Posterior vena cava (tissue), 2 donors: Measurements from ENCODE around the gene TBC1D2B. TPM values are rescaled to one million over a fixed set of nuclear protein-coding genes. Genes with fewer than 3 reads are reported as not detected.

ENCODE experiments used
- DNase-seq: peaks from one replicate; pipeline ENCODE4 v3.0.0-alpha.2; 2020; ENCODE audit warnings: low spot score
- intact Hi-C, 2 donors: fragments of 100-400 bp; cut with DNase I; formaldehyde crosslinking; loops; one replicate each; pipeline versions ENCODE4 v1.14.1 to v1.14.2; 2022 to 2023
- total RNA-seq, 2 donors: library from RNA; stranded (reverse); fragmentation: NEBNext Ultra II Directional; extraction: Animal tissue kit (Norgen Biotek cat#: 25700); gene quantifications; one replicate each; pipeline ENCODE4 v1.2.1, GENCODE V29; 2021
- donor health status: DM: yes; HTN: yes; CAD: no.
- donor health status: DM: yes; HTN: yes; CAD: no.

Gene TBC1D2B
- total RNA-seq, 2 donors from 2014 or later: 46.5 to 57.9 TPM

DNA sequence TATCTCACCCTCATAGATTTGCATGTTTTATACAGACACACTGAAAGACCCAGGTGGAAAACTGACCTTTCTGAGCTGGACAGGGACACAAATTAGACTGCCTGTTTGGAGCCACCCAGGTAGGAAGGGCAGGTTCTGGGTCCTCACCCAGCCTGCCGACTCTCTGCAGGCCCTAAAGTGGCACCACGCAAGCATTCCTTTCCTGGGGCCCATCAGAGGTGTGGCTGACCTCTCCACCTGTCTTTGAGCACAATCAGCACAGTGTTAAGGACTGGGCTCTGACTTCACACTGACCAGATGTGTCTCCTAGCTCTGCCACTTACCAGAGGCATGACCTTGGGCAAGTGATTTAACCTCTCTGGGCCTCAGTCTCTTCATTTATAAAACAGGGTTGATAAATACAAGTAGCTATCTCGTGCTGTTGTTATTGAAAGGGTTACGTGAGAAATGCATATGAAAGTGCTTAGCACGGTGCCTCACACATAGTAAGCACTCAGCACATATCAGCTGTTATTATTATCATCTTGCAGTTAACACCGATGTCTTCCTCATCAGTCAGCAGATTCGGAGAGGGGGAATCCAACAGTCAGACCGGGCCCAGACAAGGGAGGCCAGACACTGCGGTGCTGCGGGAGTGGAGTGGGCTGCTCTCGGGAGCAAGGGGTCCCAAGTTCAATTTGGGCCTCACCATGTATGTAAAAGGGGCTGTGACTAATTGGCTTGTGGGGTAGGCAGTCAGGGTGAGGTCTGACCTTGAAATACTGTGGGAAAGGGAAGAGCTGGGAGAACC, 2.0 kb upstream of the TBC1D2B start:
- DNase-seq: no peak
- intact Hi-C loops: loop anchor here in 1 of 2 donors (5.0 kb wide), 1 partner anchor 72 kb away; no protein-coding TSS in a partner anchor

DNA sequence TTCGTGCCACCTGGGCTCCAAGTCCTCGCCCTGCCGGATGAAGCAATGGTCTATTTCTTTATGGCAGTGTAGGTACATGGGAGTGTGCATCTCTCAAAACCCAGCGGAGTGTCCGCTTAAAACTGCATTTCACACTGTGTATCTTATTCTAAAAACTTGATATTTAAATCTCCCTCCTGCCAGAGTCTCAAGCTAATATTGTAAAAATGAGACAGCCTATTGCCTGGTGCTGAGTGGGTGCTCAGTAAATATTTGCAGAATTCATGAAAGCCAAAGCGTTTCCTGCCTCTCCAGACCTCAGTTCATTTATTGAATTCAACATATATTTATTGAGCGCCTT, 330 bp upstream of the TBC1D2B start:
- intact Hi-C loops: loop anchor here in 1 of 2 donors (5.0 kb wide), 1 partner anchor 71 kb away; no protein-coding TSS in a partner anchor
- DNase-seq: no peak

DNA sequence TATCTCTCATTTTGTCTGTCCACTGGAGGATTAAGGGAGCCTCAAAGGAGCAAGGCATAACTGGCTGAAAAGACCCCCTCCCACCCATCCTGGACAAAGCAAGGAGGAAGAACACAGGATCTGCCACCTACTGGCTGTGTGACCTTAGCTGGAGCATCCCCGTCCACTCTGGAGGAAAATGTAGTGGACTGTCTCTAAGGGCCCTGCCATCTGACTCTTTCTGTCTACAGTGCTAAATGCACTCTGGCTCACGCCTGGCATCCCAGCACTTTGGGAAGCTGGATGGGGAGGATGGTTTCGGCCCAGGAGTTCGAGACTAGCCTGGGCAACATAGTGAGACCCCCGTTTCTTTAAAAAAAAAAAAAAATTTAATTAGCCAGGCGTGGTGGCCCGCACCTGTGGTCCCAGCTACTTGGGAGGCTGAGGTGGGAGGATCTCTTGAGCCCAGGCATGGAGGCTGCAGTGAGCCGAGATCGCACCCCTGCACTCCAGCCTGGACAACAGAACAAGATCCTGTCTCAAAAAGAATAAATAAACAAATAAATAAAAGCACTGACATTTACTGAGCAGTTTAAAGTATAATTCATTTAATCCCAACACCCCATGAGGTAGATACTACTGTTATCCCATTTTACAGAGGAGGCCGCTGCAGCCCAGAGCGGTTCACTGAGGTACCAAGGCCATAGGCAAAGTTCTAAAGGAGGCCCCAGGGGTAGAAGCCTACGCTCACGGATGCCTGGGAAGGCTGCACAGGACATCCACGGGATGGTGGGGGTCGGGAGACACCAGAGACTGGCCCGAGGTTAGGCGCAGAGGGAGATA, 1.1 kb downstream of the TBC1D2B start:
- DNase-seq: no peak
- intact Hi-C loops: loop anchor here in 1 of 2 donors (5.0 kb wide), 1 partner anchor 69 kb away; no protein-coding TSS in a partner anchor

DNA sequence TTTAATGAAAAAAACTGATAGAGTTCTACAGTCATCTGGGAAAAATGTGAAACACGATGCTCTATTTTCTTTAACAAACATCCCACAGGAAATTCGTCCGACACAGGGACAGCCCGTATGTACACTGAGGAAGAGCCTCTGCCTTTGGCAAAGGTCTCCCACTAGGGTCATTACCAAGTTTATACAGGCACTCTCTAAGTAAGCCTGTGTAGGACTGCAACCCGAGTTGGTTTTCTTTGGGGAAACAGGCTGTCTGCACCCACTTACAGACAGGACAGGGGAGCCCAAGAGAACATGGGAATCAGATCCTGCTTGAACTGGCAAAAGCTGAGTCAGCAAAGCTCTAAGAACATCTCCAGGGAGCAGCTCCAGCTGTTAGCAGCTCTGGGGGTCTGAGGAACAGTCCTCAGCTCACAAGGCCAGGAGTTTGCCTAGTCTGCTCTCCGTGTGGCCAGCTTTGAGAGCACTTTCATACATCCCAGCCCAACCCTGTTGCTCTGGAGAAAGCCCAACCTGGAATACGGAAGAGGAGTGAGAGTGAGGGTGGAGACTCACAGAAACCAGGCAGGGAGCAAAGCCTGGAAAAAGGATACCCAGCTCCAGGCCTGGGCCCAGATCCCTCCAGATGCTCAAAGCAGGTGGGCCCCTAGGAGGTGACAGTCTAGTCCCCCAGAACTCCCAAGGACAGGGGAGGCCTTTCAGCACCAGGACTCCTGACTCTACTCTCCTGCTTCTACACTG, 1.9 kb downstream of the TBC1D2B start:
- intact Hi-C loops: loop anchor here in 1 of 2 donors (5.0 kb wide), 1 partner anchor 68 kb away; no protein-coding TSS in a partner anchor

DNA sequence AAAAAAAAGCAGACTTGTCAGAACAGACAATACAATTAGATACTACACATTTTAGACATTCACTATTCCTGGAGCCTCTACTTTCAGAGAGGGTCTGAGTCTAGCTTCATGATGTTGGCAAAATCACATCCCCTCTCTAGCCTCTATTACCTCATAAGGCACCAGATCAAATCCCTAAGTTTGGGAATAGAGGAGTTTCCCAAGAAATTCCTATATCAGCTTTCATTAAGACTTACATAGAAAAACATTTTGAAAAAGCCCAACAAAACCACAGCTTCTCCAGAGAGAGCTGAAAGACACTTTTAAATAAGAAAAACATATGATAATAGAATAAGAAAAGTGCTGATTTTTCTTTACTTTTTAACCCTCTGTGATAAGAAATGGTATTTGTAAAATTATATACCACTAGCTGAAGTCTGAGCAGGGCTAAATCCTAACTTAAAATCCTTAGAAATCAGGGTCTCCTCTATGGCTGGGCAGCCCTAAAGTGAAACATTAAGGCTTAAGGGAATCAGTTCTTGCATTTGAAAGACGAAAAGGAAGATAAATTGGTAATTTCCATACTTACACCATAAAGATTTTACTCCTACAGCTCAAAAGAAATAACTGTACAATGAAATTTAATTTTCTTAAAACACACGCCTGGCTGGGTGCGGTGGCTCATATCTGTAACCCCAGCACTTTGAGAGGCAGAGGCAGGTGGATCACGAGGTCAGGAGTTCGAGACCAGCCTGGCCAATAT, 4.3 kb downstream of the TBC1D2B start:
- DNase-seq: no peak
- intact Hi-C loops: no loop called here

More for the DNA sequence above, 1.9 kb downstream of the TBC1D2B start:
- DNase-seq: no peak

DNA sequence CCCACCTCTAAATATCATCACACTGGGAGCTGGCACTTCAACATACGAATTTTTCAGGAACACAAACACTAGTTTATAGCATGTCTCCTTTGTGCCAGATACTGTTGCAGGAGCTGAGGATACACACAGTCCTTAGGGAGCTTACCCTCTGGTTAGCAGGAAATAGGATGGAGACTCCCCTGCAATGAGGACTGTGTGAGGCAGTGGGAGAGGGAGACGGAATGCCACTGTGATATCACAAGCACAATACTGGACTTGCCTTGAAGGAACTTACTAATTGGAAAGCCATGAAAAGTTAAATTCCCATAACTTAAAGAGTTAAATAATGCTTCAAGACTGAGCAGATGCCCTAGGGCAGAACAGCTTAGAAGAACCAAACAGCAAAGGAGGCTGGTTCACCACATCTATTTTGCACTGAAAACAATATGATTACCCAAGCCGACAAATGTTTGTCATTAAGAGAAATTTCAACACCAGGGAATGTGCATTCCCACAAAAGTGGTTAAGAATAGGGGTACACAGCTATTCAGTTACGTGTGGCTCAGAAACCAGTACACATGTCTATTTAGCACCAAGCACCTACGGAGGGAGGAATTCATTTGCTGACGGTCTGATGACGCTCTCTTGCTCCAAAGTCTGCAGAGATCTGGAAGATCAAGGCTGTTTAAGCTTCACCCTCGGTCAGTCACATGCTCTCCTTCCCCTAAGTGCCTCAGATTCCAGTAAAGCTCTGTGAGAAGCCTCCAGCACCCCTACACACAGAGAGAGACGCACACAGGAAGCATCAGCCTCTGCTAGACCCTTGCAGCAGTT, 5.2 kb downstream of the TBC1D2B start:
- intact Hi-C loops: no loop called here

DNA sequence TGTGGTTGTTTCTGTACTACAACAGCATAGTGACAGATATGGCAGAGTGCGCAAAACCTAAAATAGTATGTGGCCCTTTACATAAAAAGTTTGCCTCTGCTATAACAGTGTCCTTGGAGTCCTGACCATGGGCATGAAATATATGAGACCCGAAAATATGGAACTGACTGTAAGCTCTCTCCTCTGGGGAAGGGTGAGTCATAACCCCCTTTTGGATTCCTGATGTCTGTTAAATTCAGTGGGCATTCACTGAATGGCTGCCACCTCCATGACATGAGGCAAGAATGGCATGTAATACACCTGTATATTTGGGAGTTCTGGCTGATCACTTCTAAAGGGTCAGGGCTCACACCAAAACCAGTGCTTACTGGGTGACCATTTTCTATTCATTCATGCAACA, 6.1 kb downstream of the TBC1D2B start:
- DNase-seq: no peak

More for the DNA sequence above, 5.2 kb downstream of the TBC1D2B start:
- DNase-seq: no peak

DNA sequence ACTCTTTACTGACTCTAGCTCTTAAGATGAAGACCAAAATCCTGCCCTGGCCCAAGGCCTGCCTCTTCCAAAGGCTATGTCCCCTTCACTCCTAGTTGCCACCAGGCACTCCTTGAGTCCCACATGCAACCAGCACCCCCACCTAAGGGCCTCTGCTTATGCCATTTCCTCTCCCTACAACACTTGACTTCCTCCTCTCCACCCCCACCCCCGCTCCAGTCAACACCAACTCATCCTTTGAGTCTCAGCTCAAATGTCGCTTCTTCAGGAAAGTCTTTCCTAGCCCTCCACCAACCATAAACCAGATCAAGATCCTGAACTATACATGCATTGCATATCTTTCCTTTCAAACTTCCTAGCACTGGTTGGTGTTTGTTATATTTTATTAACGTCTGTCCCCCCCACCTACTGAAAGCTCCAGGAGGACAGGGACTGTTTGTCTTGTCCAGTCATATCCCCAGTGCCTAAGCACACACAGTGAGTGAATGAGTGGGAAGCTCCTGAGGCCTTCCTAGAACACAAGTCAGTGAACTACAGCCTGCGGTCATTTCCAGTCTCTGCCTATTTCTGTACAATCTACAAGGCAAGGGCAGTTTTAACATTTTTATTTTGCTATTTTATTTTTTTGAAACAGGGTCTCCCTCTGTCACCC, 7.3 kb downstream of the TBC1D2B start:
- intact Hi-C loops: no loop called here
- DNase-seq: no peak

More for the DNA sequence above, 6.1 kb downstream of the TBC1D2B start:
- intact Hi-C loops: no loop called here

DNA sequence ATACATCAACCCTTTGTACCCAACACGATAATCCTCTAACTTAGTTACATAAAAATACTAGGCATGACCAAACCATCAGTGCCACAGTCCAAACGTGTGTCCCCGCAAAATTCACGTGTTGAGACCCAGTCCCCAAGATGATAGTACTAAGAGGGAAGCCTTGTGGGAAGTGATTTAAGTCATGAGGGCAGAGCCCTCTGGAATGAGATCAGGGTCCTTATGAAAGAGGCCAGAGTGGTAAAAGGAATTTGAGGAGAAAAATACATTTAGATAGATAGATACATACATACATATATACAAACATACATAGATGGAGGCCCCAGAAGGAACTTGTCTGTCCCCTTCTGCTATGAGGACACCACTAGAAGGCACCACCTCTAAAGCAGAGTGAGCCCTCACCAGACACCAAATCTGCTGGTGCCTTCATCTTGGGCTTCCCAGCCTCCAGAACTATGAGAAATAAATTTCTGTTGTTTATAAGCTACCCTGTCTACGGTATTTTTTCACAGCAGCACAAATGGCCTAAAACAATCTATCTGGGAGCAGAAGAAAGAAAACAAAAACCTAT, 8.0 kb downstream of the TBC1D2B start:
- no peak for DNase-seq
- intact Hi-C loops: loop anchor here in 1 of 2 donors (5.0 kb wide), 1 partner anchor 52 kb away; no protein-coding TSS in a partner anchor

DNA sequence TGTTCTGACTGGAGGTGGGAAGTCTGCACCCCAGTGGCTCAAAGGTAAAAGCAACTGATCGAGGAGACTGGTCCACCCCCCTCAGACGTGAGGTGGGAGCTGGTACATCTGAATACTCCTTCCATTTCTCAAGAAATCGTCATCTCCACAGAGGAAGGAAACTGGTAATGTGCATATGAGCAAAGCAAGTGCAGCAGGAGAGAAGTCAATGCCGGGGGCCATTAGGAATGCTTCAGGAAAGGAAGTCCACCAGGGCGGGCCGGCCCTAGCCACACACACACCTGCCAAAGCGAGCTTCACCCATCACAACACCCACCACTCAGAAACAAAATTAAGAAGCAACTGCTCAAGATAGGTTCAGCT, 8.5 kb downstream of the TBC1D2B start:
- intact Hi-C loops: loop anchor here in 1 of 2 donors (5.0 kb wide), 1 partner anchor 52 kb away; no protein-coding TSS in a partner anchor
- no peak for DNase-seq

DNA sequence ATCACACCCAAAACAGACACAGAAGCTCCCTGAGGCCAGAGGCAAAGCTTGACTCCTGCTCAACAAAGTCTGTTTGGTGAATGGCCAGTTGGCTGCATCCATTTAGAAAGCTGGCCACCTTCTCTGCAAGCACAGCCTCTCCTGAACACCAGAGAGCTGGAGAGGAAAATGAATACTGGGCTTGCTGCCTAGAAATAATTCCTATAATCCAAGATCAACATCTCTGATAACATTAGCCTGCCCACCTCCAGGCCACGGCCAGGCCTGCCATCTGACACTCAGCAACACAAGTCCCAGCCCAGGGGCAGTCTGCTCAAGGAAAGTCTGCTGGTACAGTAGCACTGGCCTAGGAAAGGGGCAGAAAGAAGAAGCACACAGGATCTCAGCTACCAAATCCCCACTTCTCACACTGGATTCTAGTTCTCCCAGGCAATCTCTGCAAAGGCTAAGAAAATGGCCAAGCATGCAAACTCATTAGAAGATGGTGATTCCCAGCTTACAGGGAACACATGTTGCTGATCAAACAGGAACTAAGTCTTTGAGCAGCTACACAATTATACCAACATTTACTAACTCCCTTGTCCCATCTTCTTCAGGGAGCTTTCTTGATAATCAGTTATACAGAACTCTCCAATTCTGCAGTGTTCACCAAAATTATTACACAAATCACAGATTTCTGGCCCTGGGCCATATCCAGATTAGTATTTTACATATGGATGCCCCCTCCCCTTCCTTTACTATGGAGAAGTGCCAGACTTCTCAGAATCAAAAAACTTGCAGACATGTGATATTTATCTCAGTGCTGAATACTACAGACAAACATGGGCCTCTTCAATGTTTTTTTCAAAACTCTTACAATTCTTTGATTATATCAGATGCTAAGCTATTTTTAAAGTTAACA, 9.9 kb downstream of the TBC1D2B start:
- intact Hi-C loops: loop anchor here in 1 of 2 donors (5.0 kb wide), 1 partner anchor 50 kb away; no protein-coding TSS in a partner anchor
- no peak for DNase-seq

DNA sequence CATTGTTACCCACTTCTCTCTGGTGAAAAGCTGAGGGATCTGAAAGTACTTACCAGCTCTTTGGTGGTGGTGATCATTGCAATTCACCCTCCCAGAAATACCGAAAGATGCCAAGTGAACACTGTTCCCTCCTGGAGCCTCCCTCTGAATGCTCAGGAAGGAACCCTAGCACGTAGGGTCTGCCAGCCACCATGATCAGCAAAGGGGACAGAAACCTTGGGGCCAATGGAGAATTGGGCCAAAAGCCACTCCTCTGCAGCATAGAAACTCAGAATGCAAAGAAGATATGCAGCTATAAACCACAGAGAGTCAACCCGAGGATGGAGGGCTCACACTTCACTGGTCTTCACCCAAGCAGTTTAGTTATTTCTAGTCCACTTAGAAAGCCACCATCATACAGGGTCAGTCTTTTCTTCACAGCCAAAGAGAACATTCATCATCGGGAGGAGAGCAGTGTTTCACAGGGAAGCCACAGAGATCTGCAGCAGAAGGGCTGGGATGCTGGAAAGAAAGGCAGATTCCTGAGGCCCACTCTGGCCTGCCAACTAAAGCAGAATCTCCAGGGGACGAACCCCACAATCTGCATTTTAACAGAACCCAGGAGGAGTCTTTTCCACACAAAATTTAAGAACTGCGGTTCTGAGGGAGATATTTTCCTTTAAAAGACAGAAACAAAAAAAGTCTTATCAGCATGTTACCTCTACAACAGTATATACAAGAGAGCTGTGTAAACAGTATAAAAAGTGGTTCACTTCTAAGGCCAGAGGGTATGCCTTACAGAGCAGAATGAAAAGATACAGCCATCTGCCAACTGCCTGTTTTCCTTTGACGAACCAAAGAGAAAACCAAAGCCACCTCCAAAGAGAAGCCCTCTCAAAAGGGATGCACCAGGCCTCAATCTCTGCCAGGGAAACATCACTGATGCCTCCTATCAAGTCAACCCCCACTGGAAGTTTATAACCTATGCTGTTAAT, 11.3 kb downstream of the TBC1D2B start:
- intact Hi-C loops: loop anchor here in 1 of 2 donors (5.0 kb wide), 1 partner anchor 49 kb away; no protein-coding TSS in a partner anchor

DNA sequence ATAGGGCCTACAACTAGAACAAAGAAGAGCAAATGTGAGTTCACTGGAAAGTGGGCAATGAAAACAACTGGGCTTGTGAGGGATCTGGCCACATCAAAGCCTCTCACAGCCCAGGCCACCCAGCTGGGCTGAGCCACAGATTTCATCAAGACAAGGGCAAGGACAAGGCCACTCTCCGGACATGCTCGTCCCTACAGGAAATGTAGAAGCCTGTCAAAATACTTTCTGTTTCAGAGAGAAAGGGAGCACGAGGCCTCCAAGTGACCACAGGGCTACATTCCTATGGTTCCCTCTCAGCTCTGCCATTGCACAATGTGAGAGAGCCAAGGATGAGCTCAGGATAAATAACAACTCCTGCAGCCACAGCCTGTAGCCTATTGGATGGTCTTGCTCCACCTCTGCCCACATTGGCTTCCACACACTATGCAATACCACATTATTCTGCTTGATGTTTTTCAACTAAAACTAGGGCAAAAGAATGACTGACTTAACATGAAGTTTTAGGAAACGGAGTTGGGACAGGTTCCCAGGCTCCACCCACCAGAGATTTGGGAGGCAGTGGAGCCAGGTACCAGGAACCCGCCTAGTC, 12.1 kb downstream of the TBC1D2B start:
- DNase-seq: peak; percentile 87
- intact Hi-C loops: loop anchor here in 1 of 2 donors (5.0 kb wide), 1 partner anchor 48 kb away; no protein-coding TSS in a partner anchor

More for the DNA sequence above, 11.3 kb downstream of the TBC1D2B start:
- DNase-seq: no peak

DNA sequence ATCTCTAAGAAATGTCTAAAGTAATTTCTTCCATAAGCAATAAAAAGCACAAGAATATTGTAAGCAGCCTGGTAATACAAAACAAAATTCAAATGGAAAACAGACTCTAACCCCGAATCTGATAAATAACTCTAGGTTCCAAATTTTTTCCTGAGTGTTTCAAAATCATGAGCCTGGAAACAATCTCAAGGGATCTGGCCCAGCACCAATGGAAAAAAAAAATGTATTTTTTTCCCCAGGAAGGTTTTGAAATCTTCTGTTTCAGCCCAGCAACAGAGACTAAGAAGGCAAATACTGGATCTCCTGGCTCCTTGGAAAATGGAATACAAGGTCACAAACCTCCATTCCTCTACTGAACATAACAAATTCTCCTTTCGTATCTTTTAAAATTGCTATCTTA, 13.0 kb downstream of the TBC1D2B start:
- intact Hi-C loops: no loop called here
- no peak for DNase-seq
